Thymus (tissue), 11 donors: ENCODE results near the gene ABI2. TPM values are rescaled to one million over a fixed set of nuclear protein-coding genes. Genes with fewer than 3 reads are reported as not detected.
"Not testable (repeated sequence)": the region's sequence is repeated elsewhere in the genome, so short reads cannot be mapped to it uniquely, and the experiment has no call there.

Experiments used
- DNase-seq, 9 donors: peaks; one replicate each; pipeline ENCODE4 v3.0.0-alpha.2; 2013; ENCODE audit warnings: low spot score in 9 of 9, low read depth in 6 of 9, missing footprints in 1 of 9
- H3K27ac ChIP-seq, 2 donors: one replicate each; pipeline ENCODE4 v1.5.1; 2013; ENCODE audit warnings: control low read depth in 1 of 2, low read depth in 1 of 2, low read length in 1 of 2, mild to moderate bottlenecking in 1 of 2, moderate library complexity in 1 of 2
- H3K27me3 ChIP-seq, 2 donors: one replicate each; pipeline ENCODE4 v1.5.1; 2013; ENCODE audit warnings: low read length in 1 of 2; ENCODE audit not compliant: control insufficient read depth in 2 of 2, insufficient read depth in 1 of 2
- H3K36me3 ChIP-seq, 2 donors: one replicate each; pipeline ENCODE4 v1.5.1; 2013; ENCODE audit warnings: low read length in 1 of 2, mild to moderate bottlenecking in 1 of 2, moderate library complexity in 1 of 2; ENCODE audit not compliant: control insufficient read depth in 2 of 2, insufficient read depth in 2 of 2
- H3K4me1 ChIP-seq, 2 donors: one replicate each; pipeline ENCODE4 v1.5.1; 2013; ENCODE audit warnings: low read length in 2 of 2; ENCODE audit not compliant: control insufficient read depth in 2 of 2, insufficient read depth in 2 of 2
- H3K4me3 ChIP-seq, 2 donors: one replicate each; pipeline ENCODE4 v1.5.1; 2013; ENCODE audit warnings: low read length in 2 of 2, control low read depth in 1 of 2, mild to moderate bottlenecking in 1 of 2
- H3K9me3 ChIP-seq, 2 donors: one replicate each; pipeline ENCODE4 v1.5.1; 2013; ENCODE audit warnings: low read length in 1 of 2, mild to moderate bottlenecking in 1 of 2; ENCODE audit not compliant: control insufficient read depth in 2 of 2, insufficient read depth in 1 of 2
- WGBS: extraction: QIAGEN DNeasy Blood & Tissue Kit; methylation state at CpG from one replicate; pipeline ENCODE4 v1.1.7; 2013; 5-methylcytosine and 5-hydroxymethylcytosine counted together
- polyA plus RNA-seq: library from polyadenylated mRNA; stranded (reverse); fragments of 200-250 nt; gene quantifications from one replicate; pipeline ENCODE4 v1.2.3, GENCODE V29; 2013
- total RNA-seq: library from RNA; stranded (reverse); fragments of 120-200 nt; gene quantifications from one replicate; pipeline ENCODE4 v1.2.4, GENCODE V29; 2013
- donor health status: healthy.

ABI2 gene
- total and polyA plus RNA-seq, 2 donors, result 15.2 to 19.5 TPM

GRCh38 chr2:203310688-203311436 lies 17.3 kb upstream of the ABI2 start:
- H3K4me1 ChIP-seq, result no peaks in the 10 kb centered on the region
- no peaks in the 10 kb centered on the region for H3K9me3 ChIP-seq
- DNase-seq, result no peak
- H3K36me3 ChIP-seq, result peaks cover 4 to 6% of the 10 kb centered on the region in 2 donors
- H3K4me3 ChIP-seq, result no peak overlapping the region
- 99% methylated on average over 3 of the region's 3 CpGs for WGBS
- H3K27ac ChIP-seq, result no peak overlapping the region
- no peaks in the 10 kb centered on the region for H3K27me3 ChIP-seq

DNA sequence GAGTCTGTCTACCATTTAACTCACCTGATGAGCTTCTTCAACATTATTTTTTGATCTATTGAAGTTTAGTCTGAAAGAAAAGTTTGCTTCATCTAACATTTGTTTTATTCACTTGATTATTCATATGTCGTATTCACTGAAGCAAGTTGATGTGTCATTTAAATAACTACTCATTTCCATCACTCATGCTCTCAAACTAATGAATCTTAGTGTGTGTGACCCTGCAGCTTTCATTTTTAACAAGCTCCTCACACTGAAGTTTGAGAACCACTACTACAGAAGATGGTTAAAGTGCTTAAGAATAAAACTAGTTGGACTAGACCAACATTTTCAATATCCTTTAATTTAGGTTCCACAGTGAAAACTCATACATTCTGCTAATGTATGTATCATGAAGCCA lies 1.8 kb upstream of the ABI2 start:
- H3K27ac ChIP-seq, result no peak overlapping the region
- WGBS, result 94% methylated on average over 1 of the region's 1 CpG
- H3K4me1 ChIP-seq, result peaks cover 4 to 13% of the 10 kb centered on the region in 2 donors
- DNase-seq, result no peak
- H3K9me3 ChIP-seq, result no peaks in the 10 kb centered on the region
- H3K27me3 ChIP-seq, result no peaks in the 10 kb centered on the region
- no peak overlapping the region for H3K4me3 ChIP-seq
- no peaks in the 10 kb centered on the region for H3K36me3 ChIP-seq

- H3K36me3 ChIP-seq, result no peaks in the 10 kb centered on the region
- H3K27me3 ChIP-seq, result no peaks in the 10 kb centered on the region
- WGBS, result 9% methylated on average over 7 of the region's 7 CpGs
- DNase-seq, result peak in 3 of 9 donors; percentile 6 to 38 (median 28)
- peaks cover 4 to 13% of the 10 kb centered on the region in 2 donors for H3K4me1 ChIP-seq
- peak overlapping the region; percentile 84 to 97 for H3K4me3 ChIP-seq
- peak overlapping the region; percentile 76 to 89 for H3K27ac ChIP-seq
- no peaks in the 10 kb centered on the region for H3K9me3 ChIP-seq
Observed at GRCh38 chr2:203327582-203327900, 653 bp upstream of the ABI2 start.

- DNase-seq, result peak in 6 of 9 donors; percentile 15 to 63 (median 32)
- H3K4me3 ChIP-seq, result peak overlapping the region; percentile 84 to 97
- 3% methylated on average over 31 of the region's 31 CpGs for WGBS
- H3K9me3 ChIP-seq, result no peaks in the 10 kb centered on the region
- H3K27me3 ChIP-seq, result no peaks in the 10 kb centered on the region
- no peaks in the 10 kb centered on the region for H3K36me3 ChIP-seq
- H3K4me1 ChIP-seq, result peaks cover 4 to 13% of the 10 kb centered on the region in 2 donors
- peak overlapping the region; percentile 83 to 89 for H3K27ac ChIP-seq
Observed at GRCh38 chr2:203328760-203329540, 756 bp downstream of the ABI2 start.

GRCh38 chr2:203330434-203330833 lies 2.2 kb downstream of the ABI2 start:
- Histone ChIP-seq H3K36me3 (peaks cover 0 to 2% of the 10 kb centered on the region in 2 donors), H3K4me3 (no peak overlapping the region), H3K27me3 (no peaks in the 10 kb centered on the region), H3K9me3 (no peaks in the 10 kb centered on the region), H3K27ac (no peak overlapping the region), H3K4me1 (peaks cover 4 to 13% of the 10 kb centered on the region in 2 donors)
- no peak for DNase-seq

DNA sequence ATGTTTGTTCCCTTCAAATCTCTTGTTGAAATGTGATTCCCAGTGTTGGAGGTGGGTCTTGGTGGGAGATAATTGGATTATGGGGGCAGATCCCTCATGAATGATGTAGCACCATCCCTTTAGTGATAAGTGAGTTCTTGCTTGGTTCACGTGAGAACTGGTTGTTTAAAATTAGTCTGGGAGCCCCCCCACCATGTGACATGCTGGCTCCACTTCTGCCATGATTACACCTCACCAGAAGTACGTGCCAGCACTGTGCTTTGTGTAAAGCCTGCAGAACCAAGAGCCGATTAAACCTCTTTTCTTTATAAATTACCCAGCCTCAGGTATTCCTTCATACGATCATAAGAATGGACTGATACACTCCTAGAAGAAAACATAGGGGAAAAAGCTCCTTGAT lies 10.1 kb downstream of the ABI2 start:
- no peaks in the 10 kb centered on the region for H3K9me3 ChIP-seq
- DNase-seq, result no peak
- WGBS, result 97% methylated on average over 4 of the region's 4 CpGs
- H3K4me1 ChIP-seq, result no peaks in the 10 kb centered on the region
- H3K4me3 ChIP-seq, result no peak overlapping the region
- no peaks in the 10 kb centered on the region for H3K27me3 ChIP-seq
- H3K36me3 ChIP-seq, result peaks cover 0 to 2% of the 10 kb centered on the region in 2 donors
- no peak overlapping the region for H3K27ac ChIP-seq

DNA sequence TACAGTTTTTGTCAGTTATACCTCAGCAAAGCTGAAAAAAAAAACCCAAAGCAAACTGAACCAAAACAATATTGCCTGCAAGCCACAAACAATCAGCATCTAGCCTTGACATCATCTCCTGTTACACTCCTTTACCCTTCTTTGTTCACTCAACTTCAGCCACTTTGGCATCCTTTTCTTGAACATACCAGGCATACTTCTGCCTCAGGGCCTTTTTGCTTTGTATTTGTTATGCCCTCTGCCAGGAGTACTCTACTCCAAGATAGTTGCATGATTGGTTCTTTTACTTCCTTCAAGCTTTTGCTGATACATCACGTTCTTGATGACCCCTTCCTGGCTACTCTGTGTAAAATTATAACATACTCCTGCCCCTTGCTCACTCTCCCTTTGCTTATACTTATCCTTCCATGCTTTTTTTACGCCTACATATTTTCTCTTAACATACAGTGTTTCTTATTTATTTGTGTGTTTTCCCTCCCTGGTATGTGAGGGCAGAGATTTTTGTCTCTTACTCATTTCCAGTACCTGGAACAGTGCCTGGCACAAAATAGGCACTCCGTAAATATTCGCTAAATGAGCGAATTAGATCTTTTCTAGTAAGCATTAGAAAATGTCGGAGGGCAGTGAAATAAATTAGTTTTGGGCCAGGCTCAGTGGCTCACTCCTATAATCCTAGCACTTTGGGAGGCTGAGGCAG lies 12.7 kb downstream of the ABI2 start:
- peaks cover 0 to 9% of the 10 kb centered on the region in 2 donors for H3K36me3 ChIP-seq
- H3K4me1 ChIP-seq, result no peaks in the 10 kb centered on the region
- 98% methylated on average over 6 of the region's 6 CpGs for WGBS
- H3K4me3 ChIP-seq, result no peak overlapping the region
- no peak for DNase-seq
- H3K27me3 ChIP-seq, result no peaks in the 10 kb centered on the region
- no peak overlapping the region for H3K27ac ChIP-seq
- peaks cover 0 to 3% of the 10 kb centered on the region in 2 donors for H3K9me3 ChIP-seq

DNA sequence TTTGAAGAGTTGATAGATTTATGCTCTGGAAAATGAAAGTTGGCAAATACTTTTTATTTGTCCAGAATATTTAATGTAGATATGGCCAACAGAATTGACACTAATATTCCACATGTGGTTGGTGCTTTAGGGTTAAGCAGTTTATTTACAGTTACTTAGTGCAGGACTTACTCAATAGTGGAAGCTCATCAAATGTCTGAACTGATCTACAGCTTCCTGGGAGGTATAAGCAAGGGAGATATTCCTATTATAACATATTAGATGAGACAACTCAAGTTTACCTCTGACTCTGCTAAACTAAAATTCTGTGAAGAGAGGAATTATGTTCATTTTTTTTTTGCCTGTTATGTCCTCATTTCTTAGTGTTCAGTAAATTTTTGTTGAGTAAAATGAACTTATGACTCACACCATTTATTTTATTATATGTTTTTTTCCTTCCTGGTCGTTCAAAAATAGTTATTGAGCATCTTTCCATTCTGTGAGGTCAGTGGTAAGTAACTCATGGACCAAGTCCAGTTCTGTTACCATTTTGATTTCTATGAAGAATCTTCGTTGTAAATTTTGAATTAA lies 13.6 kb downstream of the ABI2 start:
- Histone ChIP-seq H3K27me3 (no peaks in the 10 kb centered on the region), H3K4me1 (no peaks in the 10 kb centered on the region), H3K4me3 (no peak overlapping the region), H3K27ac (no peak overlapping the region), H3K9me3 (peaks cover 0 to 3% of the 10 kb centered on the region in 2 donors), H3K36me3 (peaks cover 0 to 9% of the 10 kb centered on the region in 2 donors)
- WGBS, result 94% methylated on average over 2 of the region's 2 CpGs
- DNase-seq, result no peak

- H3K36me3 ChIP-seq, H3K4me1 ChIP-seq, H3K27me3 ChIP-seq, H3K27ac ChIP-seq, H3K4me3 ChIP-seq, H3K9me3 ChIP-seq, DNase-seq: not testable (repeated sequence)
- WGBS, result 98% methylated on average over 4 of the region's 4 CpGs
Observed at GRCh38 chr2:203342374-203342773, 14.2 kb downstream of the ABI2 start.
